Caco-2 (cell line): Measurements from ENCODE around the gene MCC. TPM values are rescaled to one million over a fixed set of nuclear protein-coding genes. Genes with fewer than 3 reads are reported as not detected.

ENCODE experiments used
- BruUV-seq: library from RNA; stranded (reverse); fragments of 400-500 nt; replicated peaks from 2 replicates; lab custom pipeline; 2021; lab: Mats Ljungman, UMichigan
- CTCF ChIA-PET: fragments of 300-600 bp; sonication (Branson Sonifier 250); formaldehyde crosslinking; loops from one replicate; lab custom pipeline; 2022; ENCODE audit warnings: antibody characterized with exemption; lab: Charles Lee
- POLR2A ChIA-PET: fragments of 300-600 bp; sonication (Branson Sonifier 250); formaldehyde crosslinking; loops from one replicate; lab custom pipeline; 2022; ENCODE audit warnings: antibody characterized with exemption; lab: Charles Lee
- DNase-seq, 2 experiments: peaks; one replicate each; pipeline versions ENCODE4 v3.0.0 to v3.0.0-alpha.2; 2020 to 2022
- H3K27me3 ChIP-seq: replicated peaks from 2 replicates; pipeline ENCODE4 v1.6.0; 2011; ENCODE audit warnings: low read length; ENCODE audit not compliant: control insufficient read depth, insufficient read depth
- H3K36me3 ChIP-seq: 2 replicates; pipeline ENCODE4 v1.5.1; 2011; ENCODE audit warnings: low read length; ENCODE audit not compliant: control insufficient read depth, insufficient read depth
- H3K4me1 ChIP-seq: fragments of 250-450 bp; sonication (Bioruptor Pico); 2 replicates; pipeline ENCODE4 v1.5.1; 2020; ENCODE audit warnings: mild to moderate bottlenecking
- H3K4me3 ChIP-seq: 2 replicates; pipeline ENCODE4 v1.5.1; 2011; ENCODE audit warnings: low read depth, mild to moderate bottlenecking, control low read depth, low read length
- H3K9me3 ChIP-seq: fragments of 250-450 bp; sonication (Bioruptor Pico); 2 replicates; pipeline ENCODE4 v1.5.1; 2020; ENCODE audit warnings: mild to moderate bottlenecking, moderate library complexity
- H3K27ac Mint-ChIP-seq: one replicate; pipeline ENCODE4 v1.8.0; 2022; ENCODE audit warnings: mixed read lengths; ENCODE audit not compliant: unreplicated experiment
- H3K27me3 Mint-ChIP-seq: one replicate; pipeline ENCODE4 v1.8.0; 2022; ENCODE audit warnings: mixed read lengths; ENCODE audit not compliant: insufficient read depth, unreplicated experiment
- H3K36me3 Mint-ChIP-seq: one replicate; pipeline ENCODE4 v1.8.0; 2022; ENCODE audit warnings: mild to moderate bottlenecking, mixed read lengths; ENCODE audit not compliant: insufficient read depth, unreplicated experiment
- H3K4me1 Mint-ChIP-seq: one replicate; pipeline ENCODE4 v1.8.0; 2022; ENCODE audit warnings: low read depth, mixed read lengths; ENCODE audit not compliant: unreplicated experiment
- H3K4me3 Mint-ChIP-seq: one replicate; pipeline ENCODE4 v1.8.0; 2022; ENCODE audit warnings: mild to moderate bottlenecking, moderate library complexity, mixed read lengths; ENCODE audit not compliant: unreplicated experiment
- H3K9me3 Mint-ChIP-seq: one replicate; pipeline ENCODE4 v1.8.0; 2022; ENCODE audit warnings: mixed read lengths; ENCODE audit not compliant: unreplicated experiment
- CTCF ChIP-seq, 2 experiments: fragments of 200-600 bp in 1 of 2; IDR thresholded peaks; 1 replicate in 1 of 2; 2 replicates in 1 of 2; pipeline versions ENCODE4 v1.5.1 to v1.8.0; 2011 to 2022; ENCODE audit warnings: antibody characterized with exemption in 1 of 2, control low read depth in 1 of 2, inconsistent platforms in 1 of 2, low read depth in 1 of 2, low read length in 1 of 2, mild to moderate bottlenecking in 1 of 2, moderate library complexity in 1 of 2; ENCODE audit not compliant: insufficient read depth in 1 of 2, severe bottlenecking in 1 of 2, unreplicated experiment in 1 of 2
- intact Hi-C: fragments of 100-400 bp; cut with micrococcal nuclease; formaldehyde crosslinking; loops from one replicate; pipeline ENCODE4 v1.10.0; 2022; ENCODE audit not compliant: unreplicated experiment
- total RNA-seq: library from RNA; stranded (reverse); gene quantifications from 2 replicates; pipeline ENCODE4 v1.2.3, GENCODE V29; 2022

MCC gene
- total RNA-seq, 1 experiment from 2014 or later = 0.09 TPM

- intact Hi-C loops = no loop called here
- Mint-ChIP-seq H3K36me3 (no peaks in the 10 kb centered on the region), H3K27me3 (peaks cover 17% of the 10 kb centered on the region), H3K27ac (no peak overlapping the region), H3K4me1 (no peaks in the 10 kb centered on the region), H3K4me3 (no peak overlapping the region), H3K9me3 (no peaks in the 10 kb centered on the region)
- Histone ChIP-seq H3K27me3 (no peaks in the 10 kb centered on the region), H3K4me3 (no peak overlapping the region), H3K36me3 (no peaks in the 10 kb centered on the region), H3K9me3 (no peaks in the 10 kb centered on the region), H3K4me1 (no peaks in the 10 kb centered on the region)
- CTCF ChIA-PET = interaction anchor here (0.6 kb wide), 1 partner anchor 70 kb away, joined by 3 read pairs; no protein-coding TSS in a partner anchor
- no TSS peak for BruUV-seq
- POLR2A ChIA-PET = no interaction called here
- TF ChIP-seq CTCF (IDR thresholded peaks at IDR 0.05; ENCODE audit: insufficient read depth in 1 of 2, low read depth in 1 of 2, low read length in 1 of 2, severe bottlenecking in 1 of 2, unreplicated experiment in 1 of 2) = no peak
- no peak for DNase-seq
Measured at GRCh38 chr5:113162770-113163169, 325.5 kb downstream of the MCC start.

DNA sequence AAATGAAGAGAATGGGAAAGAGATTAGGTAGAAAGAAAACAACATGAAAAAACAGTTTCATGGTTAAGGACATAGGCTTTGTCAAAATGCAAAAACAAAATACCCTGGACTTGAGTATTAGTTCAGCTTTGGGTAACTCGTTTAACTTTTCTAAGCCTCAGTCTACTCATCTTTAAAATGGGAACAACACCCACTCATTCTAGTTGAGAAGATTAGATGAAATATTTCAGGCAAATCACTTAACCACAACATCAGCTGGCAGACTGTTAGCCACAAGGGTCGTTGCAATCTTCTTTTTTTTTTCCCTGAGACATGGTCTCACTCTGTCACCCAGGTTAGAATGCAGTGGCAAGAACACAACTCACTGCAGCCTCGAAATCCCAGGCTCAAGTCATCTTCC is 326.0 kb downstream of the MCC start:
- Histone ChIP-seq H3K4me3 (no peak overlapping the region), H3K36me3 (no peaks in the 10 kb centered on the region), H3K27me3 (no peaks in the 10 kb centered on the region), H3K9me3 (no peaks in the 10 kb centered on the region), H3K4me1 (no peaks in the 10 kb centered on the region)
- no peak for DNase-seq
- Mint-ChIP-seq H3K4me1 (no peaks in the 10 kb centered on the region), H3K36me3 (no peaks in the 10 kb centered on the region), H3K9me3 (no peaks in the 10 kb centered on the region), H3K27ac (no peak overlapping the region), H3K27me3 (peaks cover 15% of the 10 kb centered on the region), H3K4me3 (no peak overlapping the region)
- no peak for TF ChIP-seq CTCF (IDR thresholded peaks at IDR 0.05; ENCODE audit: insufficient read depth in 1 of 2, low read depth in 1 of 2, low read length in 1 of 2, severe bottlenecking in 1 of 2, unreplicated experiment in 1 of 2)
- intact Hi-C loops = no loop called here
- POLR2A ChIA-PET = no interaction called here
- CTCF ChIA-PET = no interaction called here
- BruUV-seq = no TSS peak

- H3K4me3 Mint-ChIP-seq = no peak overlapping the region
- TF ChIP-seq CTCF (IDR thresholded peaks at IDR 0.05; ENCODE audit: insufficient read depth in 1 of 2, low read depth in 1 of 2, low read length in 1 of 2, severe bottlenecking in 1 of 2, unreplicated experiment in 1 of 2) = no peak
- no peak for DNase-seq
- ChIA-PET POLR2A (no interaction called here), CTCF (no interaction called here)
- no TSS peak for BruUV-seq
- H3K27ac Mint-ChIP-seq = no peak overlapping the region
- no peaks in the 10 kb centered on the region for H3K36me3 Mint-ChIP-seq
- peaks cover 17% of the 10 kb centered on the region for H3K27me3 Mint-ChIP-seq
- H3K9me3 ChIP-seq = no peaks in the 10 kb centered on the region
- no peaks in the 10 kb centered on the region for H3K4me1 ChIP-seq
- intact Hi-C loops = no loop called here
- H3K4me3 ChIP-seq = no peak overlapping the region
- no peaks in the 10 kb centered on the region for H3K9me3 Mint-ChIP-seq
- no peaks in the 10 kb centered on the region for H3K36me3 ChIP-seq
- H3K4me1 Mint-ChIP-seq = no peaks in the 10 kb centered on the region
- H3K27me3 ChIP-seq = no peaks in the 10 kb centered on the region
Measured at GRCh38 chr5:113161806-113162205, 326.4 kb downstream of the MCC start.
